GM19099 (cell line): ENCODE data around the gene CRIP1.

Experiments used
- POLR2A ChIP-seq: IDR thresholded peaks from 3 replicates; pipeline ENCODE4 v1.6.1; 2011; ENCODE audit warnings: low read depth; ENCODE audit not compliant: insufficient read length; ENCODE audit errors: extremely low read depth

The CRIP1 gene

DNA sequence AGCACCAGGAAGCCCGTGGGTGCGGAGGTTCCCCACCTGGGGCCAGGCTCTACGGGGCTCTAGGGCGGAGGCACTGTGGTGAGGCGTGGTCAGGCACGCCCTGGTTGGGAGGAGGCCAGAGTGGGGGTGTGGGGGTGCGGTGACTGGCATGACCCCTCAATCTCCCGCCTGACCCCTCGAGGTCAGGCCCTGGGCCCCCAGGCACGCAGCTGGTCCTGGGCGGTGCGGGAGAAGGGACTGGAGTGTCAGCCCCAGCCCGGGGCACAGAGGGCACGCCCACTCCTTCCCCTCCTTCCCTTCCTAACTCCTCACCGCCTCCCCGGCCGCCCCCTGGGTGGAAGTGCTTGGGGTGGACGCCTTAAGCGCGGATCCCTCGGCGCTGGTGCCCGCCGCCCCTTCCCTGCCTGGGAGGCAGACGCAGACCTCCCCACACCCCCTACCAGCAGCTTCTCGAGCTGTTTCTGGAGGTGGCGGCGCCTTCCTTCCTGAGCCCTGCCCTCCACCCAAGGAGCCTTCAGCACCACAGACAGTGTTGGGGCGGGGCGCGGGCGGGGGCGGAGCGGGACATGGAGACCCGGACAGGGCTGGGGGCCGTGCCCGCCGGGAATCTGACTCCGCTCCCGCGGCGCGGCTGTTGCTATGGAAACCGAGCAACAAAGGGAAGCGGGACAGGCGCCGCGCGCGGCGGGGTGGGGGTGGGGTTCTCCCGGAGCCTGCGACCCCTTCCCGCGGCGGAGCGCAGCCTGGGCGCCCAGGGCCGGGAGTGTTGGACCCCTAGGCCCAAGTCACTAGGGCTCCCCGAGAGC, 12.8 kb upstream of the CRIP1 start:
- TF ChIP-seq POLR2A = no peak

GRCh38 chr14:105474483-105475268, 12.0 kb upstream of the CRIP1 start, which contains the start of gene CRIP2:
Gene CRIP2, plus strand, starts transcription at chr14:105474821. Its CDS starts 42 bp downstream, at chr14:105474863.
- no peak for TF ChIP-seq POLR2A

DNA sequence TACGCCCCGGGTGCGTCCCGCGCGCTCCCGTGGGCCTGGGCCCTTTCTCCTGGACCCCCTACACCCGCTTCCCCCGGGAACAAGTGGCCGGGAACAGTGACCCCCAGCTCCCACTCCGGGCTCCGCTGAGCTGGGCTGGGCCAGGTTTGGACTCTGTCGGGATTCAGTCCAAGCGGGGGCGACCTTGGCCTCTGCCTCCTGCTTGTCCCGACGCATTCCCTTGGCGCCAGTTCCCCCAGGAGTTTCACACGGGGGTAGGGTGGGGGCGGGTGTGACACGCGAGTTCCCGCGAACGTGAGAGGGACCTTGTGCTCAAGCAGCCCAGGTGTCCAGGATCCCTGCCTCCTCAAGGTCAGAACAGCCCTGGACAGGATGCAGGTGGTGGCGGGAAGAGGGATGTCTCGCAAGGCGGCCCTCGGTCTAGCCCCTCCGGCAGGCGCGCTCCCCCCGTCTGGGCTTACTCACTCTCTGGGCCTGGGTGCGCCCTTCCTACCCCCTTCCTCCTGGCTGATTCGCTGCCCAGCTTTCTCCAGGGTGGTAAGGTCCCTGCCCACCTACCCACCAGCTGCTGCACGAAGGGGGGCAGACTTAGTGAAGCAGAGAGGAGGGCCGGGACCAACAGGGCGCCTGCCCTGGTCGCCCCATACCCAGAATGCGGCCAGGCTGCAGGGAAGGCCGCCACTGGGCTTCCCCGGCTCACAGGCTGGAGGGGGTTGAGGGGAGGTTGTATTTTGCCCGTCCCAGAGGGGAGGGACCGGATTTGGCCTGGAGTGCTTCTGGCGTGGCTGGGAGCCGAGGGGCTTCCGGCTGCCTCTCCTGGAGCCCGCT, 11.2 kb upstream of the CRIP1 start:
- TF ChIP-seq POLR2A = no peak

DNA sequence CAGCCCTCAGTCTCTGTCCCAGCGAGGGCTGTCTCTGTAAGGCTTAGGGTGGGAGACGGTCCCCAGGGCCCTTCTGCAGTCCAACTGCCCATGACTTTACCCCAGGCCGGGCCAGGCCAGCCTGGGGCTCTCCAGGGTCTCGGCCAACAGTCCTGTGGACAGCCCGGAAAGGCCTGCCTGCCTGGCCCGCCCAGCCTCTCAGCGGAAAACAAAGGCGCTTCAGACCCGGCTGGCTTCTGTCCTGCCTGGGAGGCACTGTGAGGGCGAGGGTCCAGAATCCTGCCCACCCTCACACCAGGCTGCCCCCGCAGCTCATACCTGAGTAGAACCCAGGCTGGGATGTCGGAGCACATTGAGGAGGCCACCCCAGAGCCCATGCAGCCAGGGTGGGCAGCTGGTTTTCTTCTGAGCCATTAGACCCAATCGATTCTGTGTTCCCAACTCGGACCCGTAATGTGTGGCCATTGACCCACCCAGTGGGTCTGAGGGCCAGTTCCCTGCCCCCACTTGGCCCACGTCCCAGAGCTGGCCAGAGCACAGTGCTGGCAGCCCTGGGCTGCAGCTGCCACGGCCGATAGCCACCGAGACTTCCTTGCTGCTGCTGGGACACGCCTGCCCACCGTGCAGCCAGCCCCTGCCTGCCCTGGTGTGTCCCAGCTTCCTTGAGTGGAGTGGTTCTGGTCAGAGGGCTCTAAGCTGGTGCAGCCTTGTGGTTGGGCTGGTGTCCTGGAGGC, 10.4 kb upstream of the CRIP1 start:
- no peak for TF ChIP-seq POLR2A

DNA sequence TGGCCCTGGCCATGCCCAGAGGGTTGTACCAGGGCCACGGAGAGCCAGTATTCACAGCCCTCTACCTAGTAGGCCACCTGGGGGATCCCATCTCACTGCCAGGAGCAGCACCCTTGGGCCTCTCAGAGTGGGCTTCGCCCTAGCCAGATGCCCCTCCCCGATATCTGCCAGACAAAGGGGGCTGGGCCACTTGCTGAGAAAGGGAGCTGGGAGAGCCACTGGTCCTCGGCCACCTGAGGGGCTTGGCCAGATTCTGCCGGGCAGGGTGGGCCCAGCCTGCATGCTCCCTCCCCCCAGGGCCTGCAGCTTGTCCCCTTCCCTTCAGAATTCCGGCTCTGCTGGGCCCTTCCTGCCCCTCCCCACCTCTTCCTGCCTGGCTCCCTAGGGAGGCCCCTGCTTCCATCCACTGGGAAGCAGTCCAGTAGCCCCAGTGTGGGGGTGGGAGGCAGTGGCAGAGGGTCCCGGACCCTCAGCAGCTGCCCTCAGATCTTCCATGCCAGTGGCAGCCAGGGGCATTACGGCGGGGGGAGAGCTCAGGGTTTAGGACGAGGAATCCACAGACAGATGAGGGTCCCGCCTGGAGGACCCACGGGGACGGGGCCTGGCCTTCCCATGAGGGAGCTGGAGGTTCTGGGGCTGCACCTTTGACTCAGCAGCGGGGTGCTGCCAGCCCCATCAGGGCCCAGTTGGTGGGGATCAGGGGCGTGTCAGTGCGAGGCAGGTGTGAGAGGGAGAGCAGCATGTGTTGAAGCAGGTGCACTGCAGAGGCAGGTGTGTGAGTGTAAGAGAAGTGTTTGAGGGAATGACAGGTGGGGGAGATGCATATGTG, 9.6 kb upstream of the CRIP1 start:
- no peak for TF ChIP-seq POLR2A

- TF ChIP-seq POLR2A = no peak
These were observed 8.9 kb upstream of the CRIP1 start for GRCh38 chr14:105477660-105478397.

DNA sequence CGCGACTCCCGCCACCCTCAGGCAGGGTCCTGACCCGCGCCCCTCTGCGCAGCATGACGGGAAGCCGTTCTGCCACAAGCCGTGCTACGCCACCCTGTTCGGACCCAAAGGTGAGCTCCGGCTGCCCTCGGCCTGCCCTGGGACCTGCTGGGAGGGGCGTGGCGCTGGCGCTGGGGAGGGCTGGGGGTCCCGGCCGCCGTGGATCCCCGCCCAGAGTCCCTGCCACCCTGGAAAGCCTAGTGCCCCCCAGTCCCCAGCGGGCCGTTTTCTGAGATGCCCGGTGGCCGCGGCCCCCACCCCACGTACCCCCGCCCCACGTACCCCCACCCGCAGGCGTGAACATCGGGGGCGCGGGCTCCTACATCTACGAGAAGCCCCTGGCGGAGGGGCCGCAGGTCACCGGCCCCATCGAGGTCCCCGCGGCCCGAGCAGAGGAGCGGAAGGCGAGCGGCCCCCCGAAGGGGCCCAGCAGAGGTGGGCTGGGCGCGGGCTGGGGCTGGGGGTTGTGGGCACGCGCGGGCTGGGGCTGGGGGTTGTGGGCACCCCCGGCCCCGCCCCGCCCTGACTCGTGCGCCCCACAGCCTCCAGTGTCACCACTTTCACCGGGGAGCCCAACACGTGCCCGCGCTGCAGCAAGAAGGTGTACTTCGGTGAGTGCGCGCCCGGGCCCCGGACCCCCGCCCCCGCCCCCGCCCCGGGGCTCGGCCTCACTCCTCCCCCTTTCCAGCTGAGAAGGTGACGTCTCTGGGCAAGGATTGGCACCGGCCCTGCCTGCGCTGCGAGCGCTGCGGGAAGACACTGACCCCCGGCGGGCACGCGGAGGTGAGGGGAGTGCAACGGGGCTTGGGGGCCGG, 8.1 kb upstream of the CRIP1 start:
- TF ChIP-seq POLR2A = no peak

DNA sequence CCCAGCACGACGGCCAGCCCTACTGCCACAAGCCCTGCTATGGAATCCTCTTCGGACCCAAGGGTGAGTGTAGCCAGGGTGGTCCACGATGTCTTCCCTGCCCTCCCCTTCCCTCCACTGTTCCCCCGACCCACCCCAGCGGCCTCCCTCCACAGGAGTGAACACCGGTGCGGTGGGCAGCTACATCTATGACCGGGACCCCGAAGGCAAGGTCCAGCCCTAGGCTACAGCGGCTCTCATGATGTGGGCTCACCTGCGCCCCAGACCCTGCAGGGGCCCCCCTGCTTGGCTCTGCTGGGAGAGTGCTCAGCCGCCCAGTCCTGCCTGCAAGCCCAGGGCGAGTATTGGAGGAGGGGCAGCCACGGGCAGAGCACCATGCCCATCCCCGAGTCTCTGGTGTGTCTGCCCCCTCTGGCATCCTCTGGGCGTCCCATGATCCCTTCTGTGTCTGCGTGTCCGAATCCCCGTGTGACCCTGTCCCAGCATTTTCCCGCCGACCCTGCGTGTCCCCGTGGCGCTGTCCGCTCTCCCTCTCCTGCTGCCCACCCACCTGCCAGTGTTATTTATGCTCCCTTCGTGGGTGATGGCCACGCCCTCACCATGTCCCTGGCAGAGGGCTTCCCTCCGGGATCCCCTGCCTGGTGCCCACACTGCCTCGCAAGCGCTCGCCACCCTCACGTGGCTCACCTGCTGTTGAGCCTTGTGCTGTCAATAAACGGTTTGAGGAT, 7.1 kb upstream of the CRIP1 start:
- TF ChIP-seq POLR2A = no peak

DNA sequence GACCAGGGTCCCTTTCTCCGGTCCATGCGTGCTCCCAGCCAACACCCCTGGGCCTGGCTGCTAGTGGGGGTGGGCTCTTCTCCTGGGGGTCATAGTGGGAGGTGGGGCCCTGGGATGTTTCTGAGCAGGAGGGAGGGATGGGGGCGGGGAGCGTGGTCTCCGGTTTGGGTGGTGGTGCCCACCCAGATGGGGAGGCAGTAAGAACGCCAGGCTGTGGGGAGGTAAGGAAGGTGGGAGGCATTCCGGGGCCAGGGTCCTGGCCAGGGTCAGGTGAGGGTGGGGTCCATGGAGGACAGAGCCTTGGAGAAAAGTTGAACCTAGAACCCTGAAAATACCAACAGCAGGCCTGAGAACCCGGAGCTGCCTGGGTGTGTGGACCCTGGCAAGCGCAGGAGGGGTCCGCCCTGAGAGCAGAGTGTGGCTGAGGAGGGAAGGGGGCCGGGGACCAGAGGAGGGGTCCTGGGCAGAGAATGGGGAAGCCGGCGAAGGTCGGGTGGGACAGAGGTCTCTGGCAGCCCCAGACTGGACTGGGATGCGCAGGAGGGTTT, 6.4 kb upstream of the CRIP1 start:
- TF ChIP-seq POLR2A = no peak

DNA sequence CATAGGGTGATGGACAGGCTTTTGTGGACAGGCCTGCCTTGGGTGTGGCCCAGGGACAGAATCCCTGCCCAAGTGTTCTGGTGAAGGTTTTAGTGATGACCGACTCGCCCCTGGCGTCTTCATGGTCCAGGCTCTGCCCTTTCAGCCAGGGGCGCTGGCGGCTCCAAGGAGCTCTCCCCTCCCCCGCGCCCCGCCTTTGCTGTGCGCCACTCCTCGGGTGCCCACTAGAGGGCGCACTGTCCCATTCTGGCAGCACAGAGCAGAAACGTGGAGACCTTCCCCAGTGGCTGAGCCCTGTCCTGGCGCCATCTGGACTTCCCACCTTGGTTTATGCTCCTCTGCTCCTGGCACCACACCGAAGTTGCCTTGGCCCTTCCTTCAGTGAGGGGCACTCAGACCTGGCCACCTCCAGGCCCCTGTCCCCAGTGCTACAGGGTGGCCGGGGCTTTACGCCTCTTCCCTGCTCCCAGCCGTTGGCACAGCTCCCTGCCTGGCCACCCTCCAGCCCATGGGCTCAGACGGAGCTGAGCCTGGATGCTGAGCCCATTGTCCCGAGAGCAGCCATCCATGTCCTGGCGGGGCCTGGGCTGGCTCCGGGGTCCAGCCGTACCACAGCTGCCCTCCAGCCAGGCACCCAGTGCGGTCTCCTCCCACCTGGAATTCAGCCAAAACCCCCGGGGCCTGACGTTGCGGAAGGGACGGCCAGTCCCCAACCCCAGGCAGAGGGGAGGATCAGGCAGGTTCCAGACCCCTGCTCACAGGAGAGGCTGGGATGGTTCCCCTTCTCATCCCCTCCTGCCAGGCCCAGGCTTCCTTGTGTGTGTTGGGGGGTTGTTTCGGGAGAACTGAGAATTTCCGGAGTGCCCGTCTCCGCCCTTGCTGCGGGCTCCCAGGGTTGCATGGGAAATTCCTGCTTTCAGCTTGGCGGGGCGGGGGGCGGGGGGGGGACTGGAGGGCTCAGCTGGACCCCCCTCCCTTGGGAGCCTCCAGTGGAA, 5.6 kb upstream of the CRIP1 start:
- no peak for TF ChIP-seq POLR2A
